Pancreas (tissue), 10 donors: ENCODE measurements around the gene BMPR2. TPM values are rescaled to one million over a fixed set of nuclear protein-coding genes. Genes with fewer than 3 reads are reported as not detected.

Experiments used
- ATAC-seq, 4 donors: fragments of 200-7000 bp; cut with Tn5 transposase; one replicate each; pipeline versions ENCODE4 v1.8.0 to v1.9.1; 2020; ENCODE audit warnings: mild to moderate bottlenecking in 4 of 4, moderate library complexity in 4 of 4
- DNase-seq, 6 donors: peaks; one replicate each; pipeline ENCODE4 v3.0.0-alpha.2; 2020
- FAIRE-seq: peaks from 2 replicates; lab custom pipeline; 2012; peaks lifted over from hg19 to GRCh38; lab: Jason Lieb, UNC
- H3K27ac ChIP-seq, 4 donors: fragments of 200-600 bp; sonication (generic); 1 replicate in 3 of 4; 2 replicates in 1 of 4; pipeline versions ENCODE4 v1.5.0 to v1.8.0; 2020
- H3K27me3 ChIP-seq, 4 donors: fragments of 200-600 bp; one replicate each; pipeline ENCODE4 v1.8.0; 2021
- H3K36me3 ChIP-seq, 3 donors: fragments of 200-600 bp; sonication (generic) in 1 of 3; one replicate each; pipeline versions ENCODE4 v1.5.0 to v1.8.0; 2020 to 2021
- H3K4me1 ChIP-seq, 3 donors: fragments of 200-600 bp; one replicate each; pipeline ENCODE4 v1.8.0; 2021
- H3K4me3 ChIP-seq, 4 donors: fragments of 200-600 bp; sonication (generic) in 2 of 4; one replicate each; pipeline versions ENCODE4 v1.5.0 to v1.8.0; 2020 to 2021
- H3K9me3 ChIP-seq, 4 donors: fragments of 200-600 bp; one replicate each; pipeline ENCODE4 v1.8.0; 2021
- CTCF ChIP-seq, 4 donors: fragments of 200-600 bp; sonication (generic) in 3 of 4; IDR thresholded peaks; one replicate each; pipeline versions ENCODE4 v1.5.0 to v1.8.0; 2021; ENCODE audit warnings: antibody characterized with exemption in 4 of 4
- WGBS, 2 donors: extraction: QIAGEN DNeasy Blood & Tissue Kit; methylation state at CpG; one replicate each; pipeline ENCODE4 v1.1.7; 2013; 5-methylcytosine and 5-hydroxymethylcytosine counted together
- intact Hi-C, 3 donors: fragments of 100-400 bp; cut with DNase I; formaldehyde crosslinking; loops; one replicate each; pipeline versions ENCODE4 v1.11.1 to v1.14.2; 2022
- polyA plus RNA-seq, 2 donors: library from polyadenylated mRNA; stranded (reverse); fragments of 200-250 nt; gene quantifications; one replicate each; pipeline ENCODE4 v1.2.3, GENCODE V29; 2013
- total RNA-seq, 6 donors: library from RNA; stranded (reverse); fragmentation: NEBNext Ultra II Directional in 4 of 6; extraction: Animal tissue kit (Norgen Biotek cat#: 25700) in 4 of 6; gene quantifications; one replicate each; pipeline versions ENCODE4 v1.2.1 to v1.2.4, GENCODE V29; 2021 to 2023
- donor health status: healthy with polysubstance abuse.
- donor health status: DM: no; HTN: no; CAD: no; lungs with moderate emphysema.
- donor health status: DM: no; HTN: no; CAD: no.
- donor health status: control.
- donor health status: control.
- donor health status: Bipolar disorder and iron deficiency.
- donor health status: DM: yes; HTN: yes; CAD: no.
- donor health status: DM: no; HTN: no; CAD: no.
- donor health status: DM: no; HTN: no; CAD: no.
- donor health status: DM: yes; HTN: yes; CAD: no.

The BMPR2 gene
- total and polyA plus RNA-seq, 8 donors, result 2.5 to 30.8 (median 11.4) TPM

GRCh38 chr2:202411097-202411496 lies 35.0 kb downstream of the BMPR2 start:
- no peak overlapping the region for H3K27ac ChIP-seq
- intact Hi-C loops, result no loop called here
- H3K36me3 ChIP-seq, result no peaks in the 10 kb centered on the region
- WGBS, 2 donors, result 86 to 98% methylated on average over 1 of the region's 1 CpG
- no peak for DNase-seq
- ATAC-seq, result no peak
- TF ChIP-seq CTCF (IDR thresholded peaks at IDR 0.05), result no peak
- no peaks in the 10 kb centered on the region for H3K9me3 ChIP-seq
- no peak for FAIRE-seq
- H3K4me1 ChIP-seq, result peaks cover 0 to 4% (median 0%) of the 10 kb centered on the region in 3 donors
- H3K4me3 ChIP-seq, result no peak overlapping the region
- no peaks in the 10 kb centered on the region for H3K27me3 ChIP-seq

- Histone ChIP-seq H3K4me3 (no peak overlapping the region), H3K4me1 (peaks cover 8 to 14% (median 14%) of the 10 kb centered on the region in 3 donors), H3K27me3 (no peaks in the 10 kb centered on the region), H3K36me3 (no peaks in the 10 kb centered on the region), H3K27ac (no peak overlapping the region), H3K9me3 (no peaks in the 10 kb centered on the region)
- no peak for TF ChIP-seq CTCF (IDR thresholded peaks at IDR 0.05)
- peak in 1 of 4 donors; percentile 48 for ATAC-seq
- DNase-seq, result no peak
- WGBS, 2 donors, result 18 to 19% methylated on average over 1 of the region's 1 CpG
- intact Hi-C loops, result no loop called here
- no peak for FAIRE-seq
Measured at GRCh38 chr2:202418027-202418426, 41.9 kb downstream of the BMPR2 start.

- DNase-seq (no peak), ATAC-seq (no peak)
- no peak overlapping the region for H3K4me3 ChIP-seq
Measured at GRCh38 chr2:202418511-202418910, 42.4 kb downstream of the BMPR2 start.

GRCh38 chr2:202423139-202423538 lies 47.0 kb downstream of the BMPR2 start:
- DNase-seq, result no peak

More at GRCh38 chr2:202418511-202418910, 42.4 kb downstream of the BMPR2 start:
- TF ChIP-seq CTCF (IDR thresholded peaks at IDR 0.05), result no peak
- Histone ChIP-seq H3K9me3 (no peaks in the 10 kb centered on the region), H3K36me3 (no peaks in the 10 kb centered on the region), H3K27me3 (no peaks in the 10 kb centered on the region), H3K4me1 (peaks cover 8 to 14% (median 14%) of the 10 kb centered on the region in 3 donors), H3K27ac (no peak overlapping the region)
- no peak for FAIRE-seq
- intact Hi-C loops, result no loop called here

More at GRCh38 chr2:202423139-202423538, 47.0 kb downstream of the BMPR2 start:
- Histone ChIP-seq H3K27ac (no peak overlapping the region), H3K9me3 (no peaks in the 10 kb centered on the region), H3K27me3 (no peaks in the 10 kb centered on the region), H3K4me1 (peaks cover 5 to 8% (median 6%) of the 10 kb centered on the region in 3 donors), H3K4me3 (no peak overlapping the region), H3K36me3 (no peaks in the 10 kb centered on the region)
- 48 to 58% methylated on average over 2 of the region's 2 CpGs for WGBS, 2 donors
- FAIRE-seq (no peak), ATAC-seq (peak in 1 of 4 donors; percentile 49)
- no peak for TF ChIP-seq CTCF (IDR thresholded peaks at IDR 0.05)
- intact Hi-C loops, result no loop called here
